Hepatocyte (in vitro differentiated cells): ENCODE results near the gene ALPK3. TPM values are rescaled to one million over a fixed set of nuclear protein-coding genes. Genes with fewer than 3 reads are reported as not detected.

Experiments
- DNase-seq: peaks from one replicate; pipeline ENCODE4 v3.0.0-alpha.2; 2016; ENCODE audit warnings: low spot score
- H2AFZ ChIP-seq: fragments of 200-600 bp; sonication (generic); 2 replicates; pipeline ENCODE4 v1.6.0; 2016; ENCODE audit warnings: antibody characterized with exemption, mild to moderate bottlenecking
- H3K27ac ChIP-seq: fragments of 200-600 bp; sonication (generic); 2 replicates; pipeline ENCODE4 v1.5.1; 2016; ENCODE audit warnings: mild to moderate bottlenecking
- H3K27me3 ChIP-seq: fragments of 200-600 bp; sonication (generic); 2 replicates; pipeline ENCODE4 v1.6.1; 2016
- H3K36me3 ChIP-seq: fragments of 200-600 bp; sonication (generic); replicated peaks from 2 replicates; pipeline ENCODE4 v1.5.1; 2016; ENCODE audit warnings: low read depth; ENCODE audit not compliant: insufficient read depth
- H3K4me1 ChIP-seq: fragments of 200-600 bp; sonication (generic); 2 replicates; pipeline ENCODE4 v1.5.1; 2016; ENCODE audit warnings: mild to moderate bottlenecking, moderate library complexity; ENCODE audit not compliant: insufficient read depth
- H3K4me2 ChIP-seq: fragments of 200-600 bp; sonication (generic); 2 replicates; pipeline ENCODE4 v1.6.0; 2016
- H3K4me3 ChIP-seq: fragments of 200-600 bp; sonication (generic); 2 replicates; pipeline ENCODE4 v1.5.1; 2016; ENCODE audit warnings: mild to moderate bottlenecking
- H3K79me2 ChIP-seq: fragments of 200-600 bp; sonication (generic); 2 replicates; pipeline ENCODE4 v1.6.0; 2017; ENCODE audit warnings: mild to moderate bottlenecking
- H3K9me2 ChIP-seq: fragments of 200-600 bp; sonication (generic); replicated peaks from 2 replicates; pipeline ENCODE4 v1.6.0; 2017; ENCODE audit warnings: mild to moderate bottlenecking; ENCODE audit not compliant: insufficient read depth
- H3K9me3 ChIP-seq: fragments of 200-600 bp; sonication (generic); 2 replicates; pipeline ENCODE4 v1.5.1; 2016; ENCODE audit warnings: low read depth, mild to moderate bottlenecking
- H4K20me1 ChIP-seq: fragments of 200-600 bp; sonication (generic); 2 replicates; pipeline ENCODE4 v1.6.0; 2016; ENCODE audit warnings: mild to moderate bottlenecking; ENCODE audit not compliant: insufficient read depth, poor library complexity, severe bottlenecking
- EZH2 ChIP-seq: fragments of 200-600 bp; sonication (generic); IDR thresholded peaks from 2 replicates; pipeline ENCODE4 v1.6.1; 2016; ENCODE audit warnings: antibody characterized with exemption, mild to moderate bottlenecking, borderline replicate concordance
- EZH2phosphoT487 ChIP-seq: fragments of 200-600 bp; sonication (generic); IDR thresholded peaks from one replicate; pipeline ENCODE4 v1.6.1; 2018; ENCODE audit warnings: antibody characterized with exemption, mild to moderate bottlenecking, low read depth, moderate library complexity; ENCODE audit not compliant: unreplicated experiment, severe bottlenecking
- WGBS: methylation state at CpG from one replicate; pipeline ENCODE4 v1.1.6; 2016; ENCODE audit warnings: low lambda C conversion rate; ENCODE audit errors: missing lambda C conversion rate; 5-methylcytosine and 5-hydroxymethylcytosine counted together
- polyA plus RNA-seq: library from polyadenylated mRNA; unstranded; fragments of >200 nt; fragmentation: Nextera tagmentation; extraction: Ambion mirVana; gene quantifications from 2 replicates; pipeline ENCODE4 v1.2.1, GENCODE V29; 2016
- total RNA-seq: library from RNA; depleted of rRNA; stranded (reverse); fragments of >200 nt; gene quantifications from 2 replicates; pipeline ENCODE4 v1.2.3, GENCODE V29; 2014
- TF ChIP-seq, protein P1 (sequence below): fragments of 200-600 bp; sonication (generic); IDR thresholded peaks from 2 replicates; pipeline ENCODE4 v1.5.1; 2016; ENCODE audit warnings: antibody characterized with exemption, mild to moderate bottlenecking; ENCODE audit not compliant: poor library complexity

Gene ALPK3
- total and polyA plus RNA-seq, 2 experiments from 2014 or later, result 7.1 to 25.3 TPM

DNA sequence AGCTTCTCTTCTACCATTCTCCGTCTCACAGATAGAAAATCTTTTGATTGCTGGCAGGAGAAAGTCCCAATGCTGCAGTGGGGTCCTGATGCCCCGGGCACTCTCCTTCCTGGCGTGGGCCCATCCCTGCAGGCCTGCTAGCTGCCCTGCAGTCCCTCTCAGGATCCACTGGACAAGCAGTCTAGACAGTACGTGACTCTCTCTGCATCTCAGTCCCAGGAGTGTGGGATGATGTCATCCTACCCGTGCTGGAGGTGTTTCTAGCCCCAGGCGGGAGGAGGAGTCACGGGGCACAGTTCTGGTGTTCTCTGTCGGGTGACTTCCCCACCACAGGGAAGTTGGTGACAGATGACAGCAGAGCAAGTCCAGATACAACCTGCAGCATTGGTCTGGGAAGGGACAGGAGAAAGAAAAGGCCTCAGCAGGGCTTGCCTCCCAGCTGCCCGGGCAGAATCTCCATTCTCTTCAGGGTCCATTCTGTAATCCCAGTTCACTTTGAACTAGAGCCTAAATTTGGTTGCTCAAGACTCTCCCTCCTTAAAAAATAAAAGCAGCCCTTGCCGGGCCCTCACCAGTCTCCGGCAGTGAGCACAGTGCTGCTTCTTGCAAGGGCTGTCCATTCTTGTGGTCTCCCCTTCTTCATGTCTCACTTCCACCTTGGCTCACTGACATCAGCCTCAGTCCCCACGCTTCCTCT, 97.9 kb downstream of the ALPK3 start:
- DNase-seq, result peak; percentile 94
- H3K9me2 ChIP-seq, result no peaks in the 10 kb centered on the region
- H3K4me2 ChIP-seq, result peak overlapping the region; percentile 20
- no peak overlapping the region for H3K4me3 ChIP-seq
- TF ChIP-seq EZH2 (no peak), EZH2phosphoT487 (no peak)
- TF ChIP-seq, protein P1, sequence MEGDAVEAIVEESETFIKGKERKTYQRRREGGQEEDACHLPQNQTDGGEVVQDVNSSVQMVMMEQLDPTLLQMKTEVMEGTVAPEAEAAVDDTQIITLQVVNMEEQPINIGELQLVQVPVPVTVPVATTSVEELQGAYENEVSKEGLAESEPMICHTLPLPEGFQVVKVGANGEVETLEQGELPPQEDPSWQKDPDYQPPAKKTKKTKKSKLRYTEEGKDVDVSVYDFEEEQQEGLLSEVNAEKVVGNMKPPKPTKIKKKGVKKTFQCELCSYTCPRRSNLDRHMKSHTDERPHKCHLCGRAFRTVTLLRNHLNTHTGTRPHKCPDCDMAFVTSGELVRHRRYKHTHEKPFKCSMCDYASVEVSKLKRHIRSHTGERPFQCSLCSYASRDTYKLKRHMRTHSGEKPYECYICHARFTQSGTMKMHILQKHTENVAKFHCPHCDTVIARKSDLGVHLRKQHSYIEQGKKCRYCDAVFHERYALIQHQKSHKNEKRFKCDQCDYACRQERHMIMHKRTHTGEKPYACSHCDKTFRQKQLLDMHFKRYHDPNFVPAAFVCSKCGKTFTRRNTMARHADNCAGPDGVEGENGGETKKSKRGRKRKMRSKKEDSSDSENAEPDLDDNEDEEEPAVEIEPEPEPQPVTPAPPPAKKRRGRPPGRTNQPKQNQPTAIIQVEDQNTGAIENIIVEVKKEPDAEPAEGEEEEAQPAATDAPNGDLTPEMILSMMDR, result no peak
- peak overlapping the region; percentile 14 for H2AFZ ChIP-seq
- WGBS, result 40% methylated on average over 12 of the region's 12 CpGs
- no peaks in the 10 kb centered on the region for H3K9me3 ChIP-seq
- no peaks in the 10 kb centered on the region for H3K36me3 ChIP-seq
- peaks cover 38% of the 10 kb centered on the region for H3K4me1 ChIP-seq
- no peaks in the 10 kb centered on the region for H4K20me1 ChIP-seq
- no peaks in the 10 kb centered on the region for H3K79me2 ChIP-seq
- H3K27ac ChIP-seq, result peak overlapping the region; percentile 95
- H3K27me3 ChIP-seq, result no peaks in the 10 kb centered on the region

DNA sequence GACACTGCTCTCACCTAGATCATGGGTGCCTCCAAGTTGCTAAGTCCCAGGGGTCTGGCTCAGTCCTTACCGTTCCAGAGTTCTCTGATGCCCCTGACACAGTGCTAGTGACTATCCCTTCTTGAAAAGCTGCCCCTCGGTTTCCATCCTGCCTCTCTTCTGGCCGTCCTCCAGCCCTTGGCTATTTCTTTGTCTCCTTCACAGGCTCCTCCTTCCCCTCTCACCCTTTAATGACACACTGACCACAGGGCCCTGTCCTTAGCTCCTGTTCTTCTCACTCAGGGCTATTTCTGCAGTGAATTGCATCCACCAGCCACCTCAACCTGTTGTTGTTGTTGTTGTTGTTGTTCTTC, 98.4 kb downstream of the ALPK3 start:
- Histone ChIP-seq H3K9me2 (no peaks in the 10 kb centered on the region), H3K4me1 (peaks cover 38% of the 10 kb centered on the region), H3K27me3 (no peaks in the 10 kb centered on the region), H3K4me2 (no peak overlapping the region), H3K9me3 (no peaks in the 10 kb centered on the region), H3K4me3 (no peak overlapping the region), H2AFZ (no peak overlapping the region), H3K27ac (peak overlapping the region; percentile 88), H3K79me2 (no peaks in the 10 kb centered on the region), H4K20me1 (no peaks in the 10 kb centered on the region), H3K36me3 (no peaks in the 10 kb centered on the region)
- TF ChIP-seq, protein P1, result no peak
- TF ChIP-seq EZH2phosphoT487 (no peak), EZH2 (no peak)
- DNase-seq, result no peak
- WGBS, result 84% methylated on average over 3 of the region's 3 CpGs

DNA sequence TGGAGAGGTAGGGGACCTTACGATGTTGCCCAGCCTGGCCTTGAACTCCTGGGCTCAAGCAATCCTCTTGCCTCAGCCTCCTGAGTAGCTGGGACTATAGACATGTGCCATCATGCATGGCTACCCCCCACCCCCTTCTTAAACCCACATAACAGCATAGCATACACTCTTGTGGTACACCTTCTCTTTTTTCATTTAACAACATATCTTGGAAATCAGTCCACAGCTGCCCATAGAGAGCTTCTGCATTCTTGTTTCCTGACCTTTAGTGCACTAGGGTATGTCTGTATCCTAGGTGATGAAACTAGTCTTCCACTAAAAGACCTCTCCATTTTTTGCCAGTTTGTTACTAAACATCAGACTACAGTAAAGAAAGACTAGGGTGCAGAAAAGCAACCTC, 100.3 kb downstream of the ALPK3 start:
- no peaks in the 10 kb centered on the region for H3K36me3 ChIP-seq
- no peaks in the 10 kb centered on the region for H3K27me3 ChIP-seq

More for the DNA sequence above, 100.3 kb downstream of the ALPK3 start:
- Histone ChIP-seq H3K4me1 (peaks cover 24% of the 10 kb centered on the region), H3K9me2 (no peaks in the 10 kb centered on the region), H3K27ac (no peak overlapping the region), H3K4me2 (no peak overlapping the region), H3K4me3 (no peak overlapping the region), H3K79me2 (no peaks in the 10 kb centered on the region), H3K9me3 (no peaks in the 10 kb centered on the region), H2AFZ (no peak overlapping the region), H4K20me1 (no peaks in the 10 kb centered on the region)
- no peak for DNase-seq
- no peak for TF ChIP-seq EZH2
- TF ChIP-seq EZH2phosphoT487, result no peak
- TF ChIP-seq, protein P1, result no peak
- WGBS, result 88% methylated on average over 1 of the region's 1 CpG
